ENCODE data around the gene LIN7B.

LIN7B gene

DNA sequence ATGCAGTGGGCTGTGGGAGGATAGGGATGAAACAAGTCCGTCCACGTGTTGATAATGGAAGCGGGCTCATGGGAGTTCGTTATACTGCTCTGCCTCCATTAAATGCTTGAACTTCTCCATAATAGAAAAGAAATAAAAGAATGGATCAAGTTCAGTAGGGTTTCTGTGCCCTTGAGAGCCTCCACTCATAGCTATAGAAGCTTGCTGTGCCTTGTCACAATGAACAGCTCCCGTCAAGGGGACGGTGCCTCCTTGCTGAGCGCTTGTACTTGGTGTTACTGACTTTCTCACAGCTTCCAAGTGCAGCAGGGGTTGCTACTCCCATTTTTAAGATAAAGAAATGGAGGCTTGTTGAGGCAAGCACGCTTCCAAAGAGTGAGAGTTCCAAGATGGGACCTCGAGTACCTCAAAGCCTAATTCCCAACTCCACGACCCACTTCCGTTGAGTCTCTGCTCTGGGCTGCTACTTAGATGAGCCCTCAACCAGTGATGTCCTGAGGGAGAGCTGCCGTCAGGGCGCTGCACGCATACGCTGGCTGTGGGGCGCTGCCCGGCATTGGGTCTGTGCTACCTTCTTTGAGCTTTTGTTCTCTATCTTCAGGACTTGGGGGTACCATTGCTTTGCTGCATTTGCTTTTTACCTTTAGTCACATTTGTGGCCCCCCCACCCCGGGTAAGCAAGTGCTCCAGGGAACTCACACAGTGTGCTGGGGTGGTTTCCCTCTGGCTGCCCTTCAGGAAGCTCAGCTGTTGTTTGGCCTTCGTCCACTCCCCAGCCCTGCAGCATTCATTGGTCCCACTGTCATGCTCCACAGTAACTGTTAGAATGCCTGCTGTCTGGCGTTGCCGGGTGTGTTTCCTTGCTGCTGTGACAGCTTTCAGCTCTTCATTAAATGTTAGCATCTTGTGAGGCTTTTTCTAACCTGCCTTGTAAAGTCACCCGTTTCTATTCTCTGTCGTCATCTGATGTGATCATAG, 19.4 kb upstream of the LIN7B start:
- peak in 41 of 58 donors; percentile 3 to 70 (median 32) for DNase-seq

DNA sequence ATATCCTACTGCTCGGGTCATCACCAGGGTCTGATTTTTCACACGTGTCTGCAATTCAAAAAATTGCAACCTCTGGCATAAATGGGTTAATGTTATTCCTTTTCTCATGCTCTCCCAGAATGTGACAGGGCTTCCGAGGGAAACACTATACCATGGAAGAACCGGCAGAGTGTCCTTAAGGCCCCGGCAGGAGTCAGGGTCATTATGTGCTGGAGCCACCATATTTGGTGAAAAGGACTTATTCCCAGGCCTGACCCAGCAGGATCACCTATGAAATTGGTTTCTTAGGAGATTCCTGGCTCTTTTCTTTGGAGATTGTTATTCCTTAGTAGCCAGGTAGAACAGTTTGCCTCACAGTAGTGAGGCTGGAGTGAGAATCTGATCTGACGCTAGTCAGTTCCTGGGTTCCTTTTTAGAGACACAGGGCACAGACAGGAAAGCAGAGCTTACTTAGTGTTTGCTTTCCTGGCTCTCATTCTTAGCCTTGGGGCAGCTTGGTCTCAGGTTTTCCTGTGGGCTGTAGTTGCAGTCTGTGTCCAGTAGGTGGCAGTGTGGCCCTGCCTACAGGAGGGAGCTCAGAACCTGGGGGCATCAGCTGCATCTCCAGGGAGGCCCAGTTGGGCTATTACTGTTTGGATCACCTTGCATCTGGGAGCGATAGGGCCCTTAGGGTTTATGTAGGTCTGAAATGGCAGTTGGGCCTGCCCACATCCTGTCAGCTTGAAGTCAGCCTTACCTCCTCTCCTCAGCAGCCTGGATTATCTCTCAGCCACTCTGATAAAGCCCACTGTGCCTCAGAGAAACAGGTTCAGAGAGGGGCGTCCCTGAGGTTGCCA, 16.5 kb upstream of the LIN7B start:
- DNase-seq: peak in 46 of 58 donors; percentile 4 to 78 (median 39)

DNA sequence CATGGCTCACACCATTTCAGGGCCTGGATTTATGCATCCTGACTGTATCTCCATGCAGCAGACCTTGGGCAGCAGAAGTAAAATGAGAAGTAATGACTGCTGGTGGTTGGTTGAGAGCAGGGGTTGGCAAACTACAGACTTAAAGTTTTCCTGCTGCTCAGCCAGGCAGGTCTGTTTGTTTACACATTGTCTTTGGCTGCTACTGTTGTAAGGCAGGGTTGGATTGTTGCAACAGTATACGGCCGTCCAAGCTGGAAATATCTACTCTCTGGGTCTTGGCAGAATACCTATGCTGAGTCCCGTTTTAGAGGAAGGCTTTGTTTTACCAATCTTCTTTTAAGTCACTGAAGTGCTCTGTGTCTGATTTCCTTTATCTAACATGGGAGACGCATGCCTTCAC, 15.4 kb upstream of the LIN7B start:
- DNase-seq: no peak

DNA sequence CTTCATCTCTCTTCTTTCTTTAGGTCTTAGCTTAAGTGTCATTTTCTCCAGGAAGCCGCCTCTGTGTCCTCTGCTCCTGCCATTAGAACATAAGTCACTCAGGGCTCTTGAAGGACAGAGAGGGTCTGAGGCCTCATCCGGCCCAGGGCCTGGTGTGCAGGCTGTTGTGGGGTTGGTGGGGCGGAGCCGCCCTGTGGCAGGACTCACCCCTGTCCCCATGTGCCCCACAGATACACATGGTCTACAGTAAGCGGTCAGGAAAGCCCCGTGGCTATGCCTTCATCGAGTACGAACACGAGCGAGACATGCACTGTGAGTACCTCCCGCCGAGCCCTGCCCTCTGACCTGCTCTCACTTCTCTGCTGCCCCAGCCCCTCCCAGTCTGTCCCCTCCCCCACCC, 13.0 kb upstream of the LIN7B start:
- no peak for DNase-seq

DNA sequence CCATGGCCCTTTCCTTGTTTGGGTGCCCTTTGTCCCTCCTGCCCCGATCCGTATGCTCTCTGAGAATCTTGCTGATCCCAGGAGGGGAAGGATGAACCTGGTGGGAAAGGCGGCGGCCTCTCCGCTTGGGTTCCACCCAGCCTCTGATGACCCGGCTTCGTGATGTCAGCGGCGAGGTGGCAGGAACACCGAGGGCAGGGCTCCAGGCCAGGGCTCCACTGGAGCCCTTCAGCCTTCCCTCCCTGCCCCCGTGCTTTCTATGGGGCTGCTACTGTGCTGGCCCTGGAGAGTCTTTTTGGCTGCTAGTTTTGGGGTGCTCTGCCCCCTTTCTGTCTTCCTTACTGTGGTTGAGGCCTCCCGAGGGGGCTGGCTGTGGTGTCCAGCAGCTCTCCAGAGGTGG, 11.9 kb upstream of the LIN7B start:
- no peak for DNase-seq

DNA sequence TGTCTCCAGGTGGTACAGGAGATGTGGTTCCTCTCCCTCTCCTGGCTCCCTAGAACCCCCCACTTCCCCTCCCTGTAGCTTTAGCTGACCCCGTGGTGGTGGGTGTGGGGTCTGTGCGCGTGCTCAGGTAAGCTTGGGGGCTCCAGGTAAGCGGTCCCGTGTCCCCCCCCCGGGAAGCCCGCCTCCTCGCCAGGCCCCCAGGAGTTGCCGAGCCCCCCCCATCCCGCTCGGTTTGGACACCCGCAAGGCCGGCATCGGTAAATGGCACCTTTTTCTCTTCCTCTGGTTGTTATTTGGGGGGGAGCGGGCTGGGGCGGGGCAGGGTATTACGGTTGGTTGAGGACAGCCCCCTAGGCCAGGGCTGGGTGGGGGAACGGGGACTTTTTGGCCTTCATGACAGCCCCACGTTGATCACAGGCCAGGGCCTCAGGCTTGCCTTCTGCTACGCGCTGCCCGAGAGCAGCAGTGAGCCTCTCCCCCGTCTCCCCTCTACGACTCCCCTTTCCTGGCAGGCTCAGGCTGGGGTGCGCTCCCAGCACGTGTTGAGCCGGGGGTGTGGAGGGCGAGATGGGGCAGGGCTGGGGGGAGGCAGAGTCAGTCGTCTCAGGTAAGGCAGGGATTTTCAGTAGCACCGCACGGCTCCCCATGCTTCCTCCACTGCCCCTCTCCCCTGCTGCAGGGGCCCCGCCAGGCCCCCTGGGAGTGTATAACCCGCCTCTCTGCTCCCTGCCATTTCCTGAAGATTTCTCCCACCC, 10.7 kb upstream of the LIN7B start:
- DNase-seq: no peak

DNA sequence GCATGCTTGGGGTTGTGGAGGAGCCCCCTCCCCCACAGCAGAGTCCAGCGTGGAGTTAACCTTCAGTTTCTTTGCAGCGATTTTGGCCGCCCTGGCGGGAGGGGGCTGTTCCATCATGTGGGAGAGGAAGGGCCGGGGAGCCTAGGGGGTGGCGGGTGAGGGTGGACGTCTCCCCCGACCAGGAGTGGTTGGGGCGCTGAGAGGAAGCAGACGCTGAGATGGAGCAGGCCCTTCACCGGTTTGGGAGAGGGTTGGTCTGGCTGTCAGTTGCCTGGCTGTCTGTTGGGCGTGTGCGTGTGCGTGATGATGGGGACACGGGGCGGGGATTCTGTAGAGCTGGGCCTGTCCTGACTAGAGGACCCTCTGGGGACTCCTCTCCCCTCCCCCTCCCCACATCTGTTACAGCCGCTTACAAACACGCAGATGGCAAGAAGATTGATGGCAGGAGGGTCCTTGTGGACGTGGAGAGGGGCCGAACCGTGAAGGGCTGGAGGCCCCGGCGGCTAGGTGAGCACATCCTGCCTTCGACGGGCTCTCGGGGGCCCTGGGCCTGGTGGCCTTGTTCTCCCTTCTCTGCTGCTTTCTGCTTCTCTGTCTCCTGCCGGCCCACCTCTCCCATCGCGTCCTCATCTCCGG, 9.8 kb upstream of the LIN7B start:
- DNase-seq: no peak

DNA sequence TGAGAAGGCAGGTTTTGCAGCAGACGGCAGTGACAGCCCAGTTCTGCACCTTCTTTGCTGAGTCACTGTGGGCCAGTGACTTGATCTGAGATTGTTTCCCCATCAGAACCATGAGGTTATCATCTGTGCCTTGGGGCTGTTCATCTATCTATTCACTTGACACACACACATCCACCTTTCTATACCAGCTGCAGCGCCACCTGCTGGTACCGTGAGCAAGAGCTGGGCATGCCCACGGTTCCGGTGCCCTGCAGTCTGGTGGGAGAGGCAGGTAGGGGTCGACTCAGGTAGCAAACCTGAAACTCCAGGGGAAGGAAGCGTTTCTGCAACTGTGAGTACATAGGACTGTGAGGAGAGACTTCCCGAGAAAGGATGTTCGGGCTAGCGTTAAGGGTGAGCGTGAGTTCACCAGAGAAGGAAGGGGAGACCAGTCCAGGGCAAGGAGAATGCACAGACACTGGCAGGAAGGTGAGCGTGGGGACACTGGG, 7.5 kb upstream of the LIN7B start:
- DNase-seq: peak in 31 of 58 donors; percentile 5 to 67 (median 24)

DNA sequence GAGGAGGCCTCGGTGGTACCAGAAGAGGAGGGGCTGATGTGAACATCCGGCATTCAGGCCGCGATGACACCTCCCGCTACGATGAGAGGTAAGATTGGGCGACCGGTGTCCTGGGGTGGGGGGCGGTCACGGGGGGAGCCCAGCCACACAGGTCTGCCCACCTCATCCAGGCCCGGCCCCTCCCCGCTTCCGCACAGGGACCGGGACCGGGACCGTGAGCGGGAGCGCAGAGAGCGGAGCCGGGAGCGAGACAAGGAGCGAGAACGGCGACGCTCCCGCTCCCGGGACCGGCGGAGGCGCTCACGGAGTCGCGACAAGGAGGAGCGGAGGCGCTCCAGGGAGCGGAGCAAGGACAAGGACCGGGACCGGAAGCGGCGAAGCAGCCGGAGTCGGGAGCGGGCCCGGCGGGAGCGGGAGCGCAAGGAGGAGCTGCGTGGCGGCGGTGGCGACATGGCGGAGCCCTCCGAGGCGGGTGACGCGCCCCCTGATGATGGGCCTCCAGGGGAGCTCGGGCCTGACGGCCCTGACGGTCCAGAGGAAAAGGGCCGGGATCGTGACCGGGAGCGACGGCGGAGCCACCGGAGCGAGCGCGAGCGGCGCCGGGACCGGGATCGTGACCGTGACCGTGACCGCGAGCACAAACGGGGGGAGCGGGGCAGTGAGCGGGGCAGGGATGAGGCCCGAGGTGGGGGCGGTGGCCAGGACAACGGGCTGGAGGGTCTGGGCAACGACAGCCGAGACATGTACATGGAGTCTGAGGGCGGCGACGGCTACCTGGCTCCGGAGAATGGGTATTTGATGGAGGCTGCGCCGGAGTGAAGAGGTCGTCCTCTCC, 6.3 kb upstream of the LIN7B start:
- no peak for DNase-seq

DNA sequence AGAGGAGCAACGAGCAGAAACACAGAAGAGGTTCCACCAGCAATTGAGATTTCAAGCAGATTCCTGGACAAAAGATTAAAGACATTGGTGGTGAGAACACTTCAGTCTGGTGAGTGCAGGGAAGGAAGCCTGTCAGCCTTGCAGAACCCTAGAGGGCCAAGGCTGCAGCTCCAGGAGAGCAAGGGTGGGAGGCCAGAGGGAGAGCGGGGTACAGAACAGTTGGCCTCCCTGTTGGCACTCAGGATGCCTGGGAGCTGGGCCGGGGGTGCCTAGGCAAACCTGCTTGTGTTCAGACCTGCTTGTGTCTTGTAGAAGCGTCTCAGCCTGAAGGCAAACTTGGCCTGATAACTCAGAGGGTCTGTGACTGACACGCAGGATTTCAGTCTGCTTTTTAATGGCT, 5.1 kb upstream of the LIN7B start:
- DNase-seq: no peak

DNA sequence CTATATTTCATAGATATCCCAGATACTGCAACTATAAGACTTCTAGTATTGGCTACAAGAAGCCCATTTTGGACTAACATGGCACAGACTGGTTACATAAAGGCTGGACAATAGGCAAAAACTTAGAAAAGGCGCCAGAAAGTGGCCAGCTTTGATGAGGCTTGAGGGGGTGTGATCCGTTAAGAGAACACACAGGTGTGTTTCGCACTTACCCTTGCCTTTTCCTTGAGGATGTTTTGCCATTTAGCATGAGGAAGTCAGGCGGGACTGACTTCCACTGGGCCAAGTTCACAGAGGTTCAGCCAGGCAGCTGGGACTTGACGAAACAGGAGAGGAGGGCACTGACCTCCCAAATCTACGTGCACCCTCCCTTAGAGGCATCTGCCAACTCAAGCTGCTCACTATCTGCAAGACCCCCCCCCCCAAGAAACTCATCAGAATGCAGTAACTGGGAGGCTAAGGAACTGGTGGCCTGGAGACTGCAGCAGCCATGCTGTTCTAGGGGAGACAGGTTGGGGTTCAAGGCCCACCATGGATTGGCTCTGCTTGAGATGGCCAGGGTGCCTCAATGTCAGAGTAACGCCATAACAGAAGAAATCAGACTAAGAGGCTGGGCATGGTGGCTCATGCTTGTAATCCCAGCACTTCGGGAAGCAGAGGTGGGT, 4.5 kb upstream of the LIN7B start:
- no peak for DNase-seq

DNA sequence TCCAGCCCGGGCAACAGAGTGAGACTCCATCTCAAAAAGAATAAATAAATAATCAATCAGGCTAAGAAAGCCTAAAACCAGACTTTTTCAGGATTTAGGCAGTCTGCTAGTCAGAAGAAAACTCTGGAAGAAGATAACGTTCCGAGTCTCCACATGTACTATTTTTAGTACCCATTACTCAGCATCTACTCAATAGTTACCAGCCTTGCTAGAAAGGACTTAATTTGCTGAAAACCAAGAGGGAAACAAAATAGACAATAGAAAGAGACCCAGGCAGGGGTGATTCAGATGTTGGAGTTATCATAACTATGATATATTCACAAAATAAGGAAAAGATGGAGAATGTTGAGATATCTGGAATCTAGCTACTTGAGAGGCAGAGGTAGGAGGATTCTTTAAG, 3.6 kb upstream of the LIN7B start:
- no peak for DNase-seq

DNA sequence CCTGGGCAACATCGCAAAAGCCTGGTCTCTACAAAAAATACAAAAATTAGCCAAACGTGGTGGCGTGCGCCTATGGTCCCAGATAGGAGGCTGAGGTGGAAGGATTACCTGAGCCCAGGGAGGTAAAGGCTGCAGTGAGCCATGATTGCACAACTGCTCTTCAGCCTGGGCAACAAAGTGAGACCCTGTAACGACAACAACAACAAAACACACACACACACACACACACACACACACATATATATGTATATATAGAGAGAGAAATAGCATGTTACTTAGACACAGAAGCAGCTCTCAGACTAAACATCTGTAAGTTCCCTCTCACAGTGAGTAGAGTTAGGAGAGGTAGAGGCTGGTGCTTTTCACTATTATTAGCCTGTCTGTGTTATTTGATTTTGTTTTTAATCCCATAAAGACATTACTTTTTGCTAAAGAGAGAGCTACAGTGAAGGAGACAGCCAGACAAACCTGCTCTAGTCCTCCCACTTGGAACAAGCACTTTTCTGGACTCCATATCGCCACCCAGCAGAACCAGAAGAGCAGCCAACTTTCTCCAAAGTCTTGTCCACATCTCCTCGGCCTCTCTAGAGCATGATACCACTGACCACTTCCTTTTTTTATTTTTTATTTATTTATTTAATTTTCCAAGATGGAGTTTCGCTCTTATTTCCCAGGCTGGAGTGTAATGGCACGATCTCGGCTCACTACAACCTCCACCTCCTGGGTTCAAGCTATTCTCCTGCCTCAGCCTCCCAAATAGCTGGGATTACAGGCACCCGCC, 2.8 kb upstream of the LIN7B start:
- DNase-seq: no peak

DNA sequence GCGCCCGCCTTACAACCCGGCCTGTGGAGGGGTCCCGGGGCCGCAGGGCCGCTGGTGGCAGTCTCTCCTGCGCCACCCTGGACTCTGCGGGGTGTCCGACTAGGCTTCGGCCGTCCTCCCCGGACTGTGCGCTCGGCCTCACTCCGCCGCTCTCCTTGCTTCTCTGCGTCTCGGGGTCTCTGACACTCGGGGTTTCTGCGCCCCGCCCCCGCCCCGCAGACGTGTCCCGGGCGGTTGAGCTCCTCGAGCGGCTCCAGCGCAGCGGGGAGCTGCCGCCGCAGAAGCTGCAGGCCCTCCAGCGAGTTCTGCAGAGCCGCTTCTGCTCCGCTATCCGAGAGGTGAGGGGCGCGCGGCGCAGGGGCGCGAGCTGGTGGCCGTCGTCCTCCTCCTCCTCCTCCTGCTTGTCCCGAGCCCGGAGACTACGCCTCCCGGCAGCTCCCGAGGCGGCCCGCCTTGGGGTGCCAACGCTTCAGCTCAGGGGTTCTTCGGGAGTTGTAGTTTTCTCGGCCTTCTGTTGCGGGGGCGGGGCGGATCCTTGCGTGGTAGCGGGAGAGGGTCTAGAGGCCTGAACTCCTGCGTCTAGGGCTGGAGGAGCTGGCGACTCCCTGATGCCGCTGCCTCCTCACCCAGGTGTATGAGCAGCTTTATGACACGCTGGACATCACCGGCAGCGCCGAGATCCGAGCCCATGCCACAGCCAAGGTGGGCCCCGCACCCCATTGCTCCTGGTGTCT, 627 bp downstream of the LIN7B start:
- peak; percentile 19 to 88 (median 68) for DNase-seq

DNA sequence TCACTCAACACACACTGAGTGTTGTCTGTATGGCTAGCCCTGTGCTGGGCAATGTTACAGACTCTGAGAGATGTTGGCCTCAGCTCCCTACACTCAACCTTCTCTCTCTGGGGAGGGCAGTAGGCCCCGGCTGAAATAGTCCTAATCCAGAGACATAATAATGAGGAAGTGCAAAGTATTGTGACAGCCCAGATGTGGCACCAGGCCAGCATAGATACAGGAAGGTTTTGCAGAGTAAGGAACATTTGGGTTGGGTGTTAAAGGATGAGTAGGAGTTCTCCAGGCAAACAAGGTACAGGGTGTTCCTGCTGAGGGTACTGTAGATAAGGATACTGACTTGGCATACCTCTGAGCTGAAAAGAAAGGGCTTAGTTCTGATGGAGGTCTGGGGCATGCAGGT, 2.4 kb downstream of the LIN7B start:
- DNase-seq: no peak

DNA sequence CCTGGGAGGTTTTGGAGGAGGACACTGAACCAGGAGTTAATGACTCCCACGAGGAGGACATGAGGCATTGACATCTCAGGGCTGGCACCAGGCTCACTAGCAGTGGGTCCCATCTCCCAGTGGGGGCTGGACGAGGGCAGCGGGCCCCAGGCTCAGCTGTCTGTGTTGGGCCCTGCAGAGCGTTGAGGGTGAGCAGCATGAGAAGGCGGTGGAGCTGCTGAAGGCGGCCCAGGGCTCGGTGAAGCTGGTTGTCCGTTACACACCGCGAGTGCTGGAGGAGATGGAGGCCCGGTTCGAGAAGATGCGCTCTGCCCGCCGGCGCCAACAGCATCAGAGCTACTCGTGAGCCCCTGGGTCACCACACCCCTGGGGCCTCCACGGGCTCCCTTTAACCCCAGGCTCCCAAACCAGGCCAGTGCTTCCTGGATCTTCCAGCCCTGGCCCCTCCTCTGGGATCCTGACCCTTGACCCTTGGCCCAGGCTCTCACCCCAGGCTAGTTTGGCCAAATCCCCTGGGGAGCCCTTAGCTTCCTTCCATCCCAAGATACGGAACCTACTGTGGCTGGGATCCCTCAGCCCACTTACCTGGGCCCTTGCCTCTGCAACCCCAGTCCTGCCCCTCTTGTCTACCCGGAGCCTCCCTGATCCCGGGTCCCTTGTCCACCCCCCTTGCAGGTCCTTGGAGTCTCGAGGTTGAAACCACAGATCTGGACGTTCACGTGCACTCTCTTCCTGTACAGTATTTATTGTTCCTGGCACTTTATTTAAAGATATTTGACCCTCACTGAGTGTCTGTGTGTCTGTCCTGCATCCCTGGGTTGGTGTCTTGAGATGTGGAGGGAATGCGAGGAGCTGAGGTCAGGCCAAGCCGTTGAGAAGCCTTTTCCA, 3.8 kb downstream of the LIN7B start:
- DNase-seq: peak in 3 of 58 donors; percentile 6 to 24 (median 7)
